Stimulated activated naive CD4-positive, alpha-beta T cell (primary cell): ENCODE data around the gene HOXC13.
A peak's percentile ranks its signal among the peaks of the same experiment; 100 is the strongest.

Experiments used
- DNase-seq, 6 experiments: peaks; one replicate each; lab custom pipeline; 2025; lab: John Stamatoyannopoulos, UW

The HOXC13 gene

GRCh38 chr12:53970451-53970850, 31.8 kb downstream of the HOXC13 start:
- DNase-seq = no peak

GRCh38 chr12:53971129-53971528, 32.5 kb downstream of the HOXC13 start:
- DNase-seq = no peak

GRCh38 chr12:53971686-53972085, 33.1 kb downstream of the HOXC13 start:
- no peak for DNase-seq

GRCh38 chr12:53972152-53972702, 33.6 kb downstream of the HOXC13 start:
- no peak for DNase-seq

GRCh38 chr12:53972722-53973235, 34.1 kb downstream of the HOXC13 start, which contains the start of gene HOXC11:
Gene HOXC11, plus strand, starts transcription at chr12:53973126. Its CDS starts 116 bp downstream, at chr12:53973242.
- no peak for DNase-seq

GRCh38 chr12:53973236-53974042, 34.8 kb downstream of the HOXC13 start:
- DNase-seq = peak in 2 of 6 experiments; percentile 38 to 44

GRCh38 chr12:53974084-53975063, 35.7 kb downstream of the HOXC13 start, which contains the start of gene HOTAIR:
Gene HOTAIR, minus strand, starts transcription at chr12:53974954.
- peak in 2 of 6 experiments; percentile 43 for DNase-seq

GRCh38 chr12:53975064-53975471, 36.4 kb downstream of the HOXC13 start:
- no peak for DNase-seq

GRCh38 chr12:53975479-53976152, 37.0 kb downstream of the HOXC13 start:
- DNase-seq = peak in 1 of 6 experiments; percentile 18

GRCh38 chr12:53976172-53976822, 37.7 kb downstream of the HOXC13 start:
- DNase-seq = no peak

- no peak for DNase-seq
Measured at GRCh38 chr12:53976823-53977595, 38.4 kb downstream of the HOXC13 start.

GRCh38 chr12:53977596-53978445, 39.2 kb downstream of the HOXC13 start:
- DNase-seq = no peak

GRCh38 chr12:53978477-53979356, 40.1 kb downstream of the HOXC13 start:
- no peak for DNase-seq

GRCh38 chr12:53980104-53980801, 41.6 kb downstream of the HOXC13 start:
- DNase-seq = no peak

- no peak for DNase-seq
Measured at GRCh38 chr12:53980802-53981496, 42.3 kb downstream of the HOXC13 start.

- DNase-seq = peak in 1 of 6 experiments; percentile 13
Measured at GRCh38 chr12:53981634-53982565, 43.3 kb downstream of the HOXC13 start.
